NK-92 treated with Interleukin-12 subunit alpha and Interleukin-12 subunit beta, amount 100 ng/mL, for 24 hours (cell line): ENCODE measurements around the gene ANKRD23.

Experiments
- DNase-seq: peaks from one replicate; lab custom pipeline; 2025; lab: John Stamatoyannopoulos, UW

The ANKRD23 gene

DNA sequence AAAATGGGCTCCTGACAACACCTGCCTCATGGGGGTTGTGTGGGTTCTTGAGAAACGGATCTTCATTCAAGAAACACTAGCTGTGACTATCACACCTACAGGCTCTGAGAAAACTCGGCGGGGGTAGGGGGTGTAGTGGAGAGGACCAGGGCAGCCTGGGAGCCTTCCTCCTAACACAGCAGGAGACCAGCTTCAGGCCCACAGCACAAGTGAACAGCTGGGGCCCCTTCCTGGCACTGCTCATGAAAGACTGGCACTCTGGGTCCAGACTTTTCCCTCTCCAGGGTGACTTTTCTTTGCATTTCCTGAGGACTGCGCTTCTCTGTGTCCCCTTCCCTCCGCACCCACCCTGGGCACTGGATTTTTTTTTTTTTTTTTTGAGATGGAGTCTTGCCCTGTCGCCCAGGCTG lies 33.2 kb upstream of the ANKRD23 start:
- DNase-seq: peak; percentile 72

DNA sequence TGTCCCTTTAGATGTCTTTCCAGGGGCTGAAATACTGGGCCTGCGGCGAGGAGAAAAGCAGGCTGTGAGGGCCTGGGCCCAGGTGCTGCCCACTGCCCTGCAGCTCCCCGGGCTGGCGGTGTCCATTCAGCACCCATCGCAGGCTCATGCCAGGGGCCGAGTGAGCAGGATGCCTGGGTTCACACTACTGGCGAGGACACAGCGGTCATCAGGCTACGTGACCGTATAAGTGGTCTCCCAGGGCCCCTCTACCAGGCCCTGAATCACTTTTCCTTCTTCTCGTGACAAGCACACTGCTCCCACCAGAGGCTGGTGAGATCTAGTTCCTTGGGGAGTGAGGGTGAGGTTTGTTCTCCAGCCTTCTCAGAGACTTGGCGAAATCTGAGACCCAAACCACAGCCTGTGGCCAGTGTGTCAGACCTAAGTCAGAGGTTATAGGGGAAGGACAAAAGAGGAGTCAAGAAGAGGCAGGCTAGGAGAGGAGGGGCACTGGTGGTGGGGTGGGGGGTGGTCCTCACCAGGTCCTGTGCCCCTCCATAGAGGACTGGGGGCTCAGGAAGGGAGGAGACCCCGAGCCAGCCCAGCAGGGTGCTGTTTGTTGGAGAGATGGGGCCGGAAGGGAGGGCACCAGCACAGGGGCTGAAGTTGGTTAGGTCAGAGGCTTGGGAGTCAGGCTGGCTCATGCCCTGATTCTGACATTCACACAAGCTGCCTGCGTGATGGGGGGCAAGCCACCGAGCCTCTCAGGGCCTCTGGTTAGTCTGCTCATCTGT lies 32.6 kb upstream of the ANKRD23 start:
- DNase-seq: peak; percentile 50

DNA sequence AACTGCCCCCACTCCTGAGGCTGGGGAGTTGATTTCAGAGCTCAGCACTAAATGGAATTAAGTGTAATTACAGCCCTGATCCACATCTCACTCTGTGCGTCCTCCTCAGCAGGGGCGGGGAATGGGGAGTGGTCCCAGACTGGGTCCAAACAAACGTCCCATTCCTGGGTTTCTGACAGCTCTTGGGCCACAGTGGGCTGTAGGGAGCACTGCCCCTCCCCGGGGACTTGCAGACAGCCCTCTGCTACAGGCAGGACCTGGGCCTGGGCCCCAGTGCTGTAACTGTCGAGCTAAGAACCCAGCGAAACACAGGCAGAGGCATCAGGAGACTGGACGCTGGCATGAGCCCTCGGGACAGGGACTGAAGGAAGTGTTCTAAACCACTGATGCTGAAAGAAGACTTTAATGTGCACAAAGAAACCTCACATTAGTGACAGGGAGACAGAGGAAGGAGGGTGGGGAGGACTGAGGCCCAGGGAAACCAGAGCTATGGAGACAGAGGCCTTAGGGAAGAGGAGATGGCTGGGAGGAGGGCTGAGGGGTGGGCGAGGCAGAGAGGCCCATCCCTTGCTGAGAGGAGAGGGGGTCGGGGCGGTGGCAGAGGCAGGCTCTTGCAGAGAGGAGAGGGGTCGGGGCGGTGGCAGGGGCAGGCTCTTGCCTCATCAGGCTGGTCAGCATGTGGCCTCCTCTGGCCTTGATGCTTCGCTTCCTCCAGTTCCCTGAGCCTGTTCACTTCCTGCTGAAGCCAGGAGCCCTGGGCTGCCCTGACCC lies 31.9 kb upstream of the ANKRD23 start:
- DNase-seq: no peak

DNA sequence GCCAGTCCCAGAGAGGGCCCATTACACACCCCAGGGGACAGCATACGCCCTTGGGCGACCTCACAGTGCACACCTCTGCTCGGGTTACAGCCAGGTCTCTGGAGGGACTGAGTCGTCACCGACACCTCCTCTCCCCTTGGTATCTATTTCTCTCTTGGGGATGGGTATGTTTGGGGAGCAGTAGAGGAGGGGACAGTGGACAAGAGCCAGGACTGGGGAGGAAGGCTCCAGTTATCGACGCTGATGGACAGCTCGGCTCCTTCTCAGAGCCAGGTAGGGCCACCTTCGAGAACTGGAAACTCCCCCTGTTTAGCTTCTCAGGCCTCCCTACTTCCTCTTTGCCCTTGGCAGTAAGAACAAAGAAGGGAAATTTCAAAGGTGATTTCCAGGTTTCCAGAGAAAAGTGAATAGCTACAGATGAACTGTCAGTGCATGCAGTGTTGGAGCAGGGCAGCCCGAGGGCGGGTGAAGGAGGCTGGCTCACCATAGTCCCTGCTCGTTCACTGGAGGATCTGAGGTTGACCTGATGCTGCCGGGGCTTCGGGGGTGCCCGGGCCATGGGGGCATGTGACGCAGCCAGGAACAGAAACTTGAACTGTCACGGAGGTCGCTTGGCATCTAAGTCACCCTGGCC lies 30.5 kb upstream of the ANKRD23 start:
- DNase-seq: no peak

DNA sequence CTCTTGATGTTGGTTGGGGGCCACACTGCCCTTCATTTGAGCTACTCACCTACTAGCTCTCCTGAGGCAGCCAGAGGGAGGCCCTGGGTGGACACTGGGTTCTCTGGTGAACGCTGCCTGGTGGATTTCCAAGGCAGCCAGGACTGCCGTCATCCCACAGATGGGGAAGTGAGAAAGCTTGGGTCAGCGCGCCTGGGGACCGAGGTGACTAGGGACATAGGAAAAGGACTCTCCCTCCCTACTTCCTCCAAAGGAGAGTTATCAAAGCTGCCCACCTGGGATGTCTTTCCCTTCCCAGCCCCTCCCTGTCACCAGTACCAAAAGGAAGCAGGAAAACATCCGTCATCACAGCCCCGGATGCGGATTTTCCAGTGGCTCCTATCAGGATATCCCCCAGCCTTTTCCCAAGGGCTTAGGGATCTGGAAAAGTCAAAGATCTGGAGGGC lies 29.9 kb upstream of the ANKRD23 start:
- no peak for DNase-seq

DNA sequence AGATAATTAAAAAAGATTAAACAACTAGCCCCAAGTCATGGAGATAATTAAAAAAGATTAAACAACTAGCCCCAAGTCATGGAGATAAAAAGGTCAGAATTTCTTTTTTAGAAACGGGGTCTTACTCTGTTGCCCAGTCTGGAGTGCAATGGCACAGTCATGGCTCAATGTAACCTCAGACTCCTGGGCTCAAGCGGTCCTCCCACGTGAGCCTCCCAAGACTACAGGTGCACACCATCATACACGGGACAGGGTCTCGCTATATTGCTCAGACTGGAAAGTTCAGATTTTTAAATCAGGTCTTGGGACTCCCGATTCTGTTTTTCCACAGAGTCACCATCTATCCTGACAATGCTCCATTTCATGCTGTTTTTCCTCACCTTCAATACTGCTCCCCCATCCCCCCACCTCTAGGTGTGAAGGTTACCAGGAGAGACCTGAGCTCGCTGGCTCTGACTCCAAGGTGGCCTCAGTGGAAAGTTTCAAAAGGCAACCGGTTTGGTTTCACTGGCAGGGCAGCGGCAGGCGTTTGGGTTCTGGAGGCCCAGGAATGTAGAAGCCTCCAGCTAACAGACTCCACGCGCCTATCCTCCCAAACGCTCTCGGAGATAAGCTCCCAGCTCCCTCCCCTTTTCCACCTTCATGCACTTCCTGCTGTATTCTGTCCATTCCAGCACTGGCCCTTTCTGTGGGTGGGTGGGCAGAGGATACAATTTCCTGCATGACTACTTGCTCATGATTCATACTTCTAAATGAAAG lies 28.9 kb upstream of the ANKRD23 start:
- DNase-seq: no peak

DNA sequence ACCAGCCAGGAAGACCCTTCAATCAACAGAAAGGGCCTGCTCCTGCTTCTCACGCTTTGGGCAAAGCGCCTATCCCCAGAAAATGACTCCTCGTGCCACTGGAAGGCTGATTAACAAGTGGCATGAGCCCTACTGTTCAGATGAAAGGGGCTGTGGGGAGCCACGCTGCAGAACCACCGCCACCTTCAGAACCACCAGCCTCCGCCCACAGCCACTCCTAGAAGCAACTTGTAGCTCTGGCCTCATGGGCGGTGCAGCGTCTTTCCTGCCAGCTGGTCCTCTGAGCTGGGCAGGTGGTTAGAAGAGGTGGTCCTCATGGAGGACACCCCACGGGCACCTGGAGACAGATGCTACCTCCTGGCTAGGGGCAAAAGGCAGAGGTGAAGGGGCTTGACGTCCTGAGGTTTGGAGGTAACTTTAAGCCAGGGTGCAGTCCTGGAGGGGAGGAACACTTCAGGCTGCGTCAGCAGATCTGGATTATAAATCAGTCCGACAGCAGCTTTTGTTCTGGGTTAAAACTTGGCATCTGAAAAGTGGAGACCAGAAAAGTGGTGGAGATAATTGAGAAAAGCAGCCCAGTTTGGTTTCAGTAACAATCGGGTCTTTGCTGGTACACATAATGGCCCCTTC lies 26.9 kb upstream of the ANKRD23 start:
- no peak for DNase-seq

DNA sequence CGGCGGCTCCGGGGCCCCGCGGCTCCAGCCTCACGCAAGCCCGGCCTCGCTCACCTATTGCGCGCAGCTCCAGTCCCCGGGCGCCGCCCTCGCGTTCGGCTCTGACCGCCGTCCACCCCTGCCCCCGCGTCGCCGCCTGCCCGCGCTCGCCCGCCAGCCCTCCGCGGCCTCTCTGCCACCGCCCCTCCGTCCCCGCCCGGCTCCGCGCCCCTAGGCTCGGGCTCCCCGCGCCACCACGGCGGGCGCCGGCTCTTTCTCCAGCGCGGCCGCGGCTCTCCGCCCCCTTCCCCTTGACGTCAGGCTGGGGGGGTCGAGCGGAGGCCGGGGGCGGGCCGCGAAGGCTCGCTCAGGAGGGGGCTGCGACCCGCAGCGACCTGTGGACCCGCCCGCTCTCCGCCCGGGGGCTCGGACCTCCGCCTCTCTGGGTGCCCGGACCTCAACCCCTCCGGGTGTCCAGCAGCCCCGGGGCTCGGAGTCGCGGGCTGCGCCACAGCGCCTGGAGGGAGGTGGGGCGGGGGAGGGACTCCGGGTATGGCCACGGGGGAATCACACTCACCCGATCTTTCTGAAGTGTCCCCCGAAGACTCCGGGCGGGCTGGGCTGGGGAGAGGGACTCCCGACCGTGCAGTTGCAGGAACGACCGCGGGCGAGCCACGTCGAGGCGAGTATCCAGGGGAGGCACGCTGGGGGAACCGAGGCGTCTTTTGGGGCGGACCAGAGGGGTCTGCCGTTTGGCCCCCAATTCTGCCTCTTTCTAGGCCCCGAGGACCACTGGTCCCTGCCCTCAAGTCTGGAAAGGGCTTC lies 26.2 kb upstream of the ANKRD23 start, which contains the start of gene SEMA4C:
Gene SEMA4C, minus strand, starts transcription at position 259 of the 804 bp plus-strand sequence. CDS start 2,194 bp downstream, outside the sequence.
- no peak for DNase-seq

DNA sequence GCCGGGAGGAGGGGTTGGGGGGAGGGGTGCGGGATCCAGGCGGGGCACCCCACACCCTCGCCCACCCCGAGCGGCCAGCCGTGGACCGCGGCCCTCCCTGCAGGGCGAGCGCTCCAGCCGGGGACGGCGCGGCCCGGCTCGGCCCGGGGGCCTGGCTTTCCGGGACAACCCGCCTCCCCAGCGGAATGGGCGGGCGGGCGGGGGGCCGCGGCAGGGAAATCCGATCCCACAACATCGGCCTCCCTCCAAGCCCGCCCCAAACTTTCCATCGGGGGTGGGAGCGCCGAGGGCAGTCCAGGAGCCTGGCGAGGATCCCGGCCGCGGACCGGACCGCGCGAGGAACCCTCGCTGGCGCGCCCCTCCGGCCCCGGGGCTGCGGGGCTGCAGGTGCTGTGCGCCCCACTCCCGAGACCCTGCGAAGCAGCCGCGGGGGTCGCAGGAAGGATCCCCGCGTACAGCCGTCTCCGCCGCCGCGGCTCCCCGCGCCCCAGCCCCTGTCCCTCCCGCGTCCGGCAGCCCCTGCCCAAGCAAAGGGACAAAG lies 25.5 kb upstream of the ANKRD23 start:
- DNase-seq: no peak

DNA sequence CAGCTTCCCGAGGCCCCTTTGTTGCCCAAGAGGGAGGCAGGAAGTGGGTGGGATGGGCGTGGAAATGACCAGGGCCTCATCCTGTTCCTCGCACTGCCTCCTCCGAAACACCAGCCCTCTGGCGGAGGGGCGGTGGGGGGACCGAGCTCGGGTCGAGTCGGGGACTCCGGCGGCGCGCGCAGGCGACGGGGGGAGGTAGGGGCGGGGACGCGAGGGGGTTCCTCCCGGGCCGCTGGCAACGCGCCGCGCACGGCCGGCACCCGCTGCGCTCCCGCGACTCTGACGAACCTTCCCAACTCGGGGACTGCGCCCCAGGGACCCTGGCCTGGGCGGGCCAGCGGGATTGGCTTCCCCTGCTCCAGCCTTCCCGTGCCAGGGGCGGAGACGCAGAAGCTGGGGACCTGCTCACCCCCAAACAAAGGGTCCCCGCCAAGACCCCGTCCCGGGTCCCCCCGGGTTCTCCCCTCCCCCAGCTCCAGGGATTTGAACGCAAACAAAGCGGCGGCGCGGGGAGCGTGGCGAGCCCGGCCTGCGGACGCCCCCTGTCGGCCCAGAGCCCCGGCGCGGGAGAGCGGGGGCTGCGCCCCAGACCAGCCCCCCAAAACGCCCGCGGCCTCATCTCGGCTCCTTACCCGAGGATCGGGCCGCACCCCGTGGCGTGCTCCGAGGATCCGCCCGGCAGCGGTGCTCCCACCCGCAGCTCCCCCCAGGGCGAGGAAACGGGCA lies 24.9 kb upstream of the ANKRD23 start:
- no peak for DNase-seq

DNA sequence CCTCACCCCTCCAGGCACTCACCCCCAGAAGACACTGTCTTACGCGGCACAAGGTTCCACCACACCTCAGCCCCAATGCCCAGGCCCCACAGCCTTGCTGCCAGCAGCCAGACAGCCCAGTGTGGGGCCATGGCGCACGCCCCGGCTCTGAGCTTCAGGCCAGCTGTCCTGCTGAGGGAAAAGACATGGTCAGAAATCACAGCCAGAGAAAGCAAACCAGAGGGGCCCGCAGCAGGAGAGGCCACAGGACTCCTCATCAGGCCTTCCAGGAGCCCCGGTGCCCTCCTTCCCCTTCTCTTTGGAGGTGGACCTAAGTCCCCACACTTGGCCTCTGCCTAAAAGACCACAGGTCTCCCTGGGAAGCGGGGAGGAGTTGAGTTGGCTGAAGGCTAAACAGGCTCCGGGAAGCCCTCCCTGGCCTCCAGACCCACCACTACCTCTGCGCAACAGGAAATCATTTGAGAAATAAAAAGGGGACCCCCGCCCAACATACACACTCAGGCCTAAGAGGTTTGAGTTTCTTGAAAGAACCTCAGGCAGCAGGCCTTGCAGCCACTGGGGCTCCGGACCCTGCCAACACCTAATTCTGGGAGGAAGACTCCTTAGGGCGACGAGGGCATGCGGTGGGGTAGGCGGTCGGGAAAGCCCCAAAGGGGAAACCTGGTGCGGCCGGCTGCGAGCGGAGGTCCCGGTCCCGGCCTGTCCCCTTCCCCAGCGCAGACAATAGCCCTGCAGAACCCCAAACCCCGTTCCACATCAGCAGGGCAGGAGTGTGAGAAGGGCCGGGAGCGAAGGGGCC lies 24.1 kb upstream of the ANKRD23 start:
- no peak for DNase-seq

DNA sequence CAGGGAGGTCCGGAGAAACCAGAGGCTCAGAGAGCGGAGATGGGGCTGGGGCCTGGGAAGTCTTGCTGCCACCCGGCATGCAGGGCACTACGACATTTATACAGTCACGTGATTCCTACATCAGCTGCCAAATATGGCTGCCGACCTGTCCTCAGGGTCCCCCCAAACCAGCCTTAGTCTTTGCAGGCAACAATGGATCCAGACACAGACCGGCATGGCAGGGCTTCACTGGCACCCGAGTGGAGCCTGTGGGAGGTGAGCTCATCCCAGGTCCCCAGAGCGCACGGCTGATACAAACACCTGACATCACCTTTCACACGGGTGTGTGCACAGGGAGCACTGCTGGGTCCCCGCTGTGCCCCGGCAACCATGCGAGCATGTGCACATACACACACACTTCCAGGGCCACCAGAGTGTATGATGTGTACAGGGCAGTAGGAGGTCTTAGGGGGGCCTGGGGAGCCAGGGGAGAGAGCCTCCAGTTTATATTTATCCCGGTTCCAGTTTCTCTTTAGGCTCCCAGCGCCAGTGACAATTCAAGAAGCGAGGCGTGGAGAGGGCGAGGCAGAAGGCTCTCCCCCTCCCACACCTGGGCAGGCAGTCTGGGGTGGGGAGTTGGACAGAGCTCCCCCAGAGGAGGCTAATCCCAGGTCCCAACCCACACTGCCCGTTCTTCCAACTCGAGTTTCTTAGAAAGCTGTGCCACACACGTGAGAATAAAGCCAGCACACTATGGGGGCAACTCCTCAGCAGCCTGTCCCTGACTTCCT lies 23.4 kb upstream of the ANKRD23 start:
- no peak for DNase-seq

DNA sequence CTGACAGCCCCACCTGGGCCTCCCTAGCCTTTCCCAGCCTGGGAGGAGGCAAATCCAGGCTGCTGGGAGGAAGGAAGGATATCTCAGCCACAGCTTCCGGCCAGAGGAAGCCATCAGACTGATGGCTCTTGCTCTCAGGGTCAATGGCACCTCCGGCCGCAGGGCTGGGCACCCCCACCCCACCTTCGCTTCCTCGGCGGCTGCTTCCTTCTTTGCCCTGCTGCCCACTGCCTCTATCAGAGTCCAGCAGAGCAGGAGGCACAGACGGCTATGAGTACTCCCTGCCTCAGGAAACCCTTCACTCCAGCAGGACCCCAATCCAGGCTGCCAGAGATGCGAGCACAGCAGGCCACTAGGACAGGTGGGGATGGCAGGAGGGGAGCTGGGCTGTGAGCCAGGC lies 22.8 kb upstream of the ANKRD23 start:
- no peak for DNase-seq

DNA sequence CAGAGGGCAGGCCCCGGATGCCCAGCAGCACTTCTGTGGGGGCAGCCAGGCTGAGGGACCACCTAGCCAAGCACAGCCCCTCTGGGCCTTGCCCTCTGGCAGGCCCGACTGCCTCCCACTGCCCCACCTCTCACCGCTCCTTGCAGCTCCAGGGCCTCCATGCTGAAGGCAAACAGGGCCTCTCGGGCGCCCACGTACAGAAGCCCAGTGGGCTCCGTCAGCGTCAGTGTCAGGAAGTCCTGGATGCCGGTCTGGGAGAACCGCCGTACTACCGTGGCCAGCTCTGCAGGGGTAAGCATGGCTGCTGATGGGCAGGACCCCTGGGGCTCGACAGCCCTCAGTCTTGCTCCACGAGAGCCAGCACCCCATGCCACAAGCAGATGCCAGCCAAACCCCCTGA lies 22.3 kb upstream of the ANKRD23 start:
- no peak for DNase-seq

DNA sequence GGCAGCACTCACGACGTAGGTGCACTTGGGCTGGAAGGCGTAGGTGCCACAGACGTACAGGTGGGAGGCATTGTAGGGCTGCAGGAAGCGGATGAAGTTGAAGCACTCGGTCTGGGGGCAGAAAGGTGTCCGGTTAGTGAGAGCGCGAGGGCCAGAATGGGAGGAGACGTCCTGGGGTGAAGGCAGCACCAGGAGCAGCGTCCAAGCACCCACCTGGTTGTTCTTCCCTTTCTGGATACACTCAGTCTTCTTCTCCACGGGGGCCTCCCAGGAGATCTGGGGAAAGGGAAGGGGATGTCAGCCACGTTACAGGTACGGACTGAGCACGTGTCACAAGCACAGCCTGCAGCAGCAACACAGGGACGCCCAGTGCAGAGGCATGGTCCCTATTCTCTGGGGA lies 21.8 kb upstream of the ANKRD23 start:
- no peak for DNase-seq

DNA sequence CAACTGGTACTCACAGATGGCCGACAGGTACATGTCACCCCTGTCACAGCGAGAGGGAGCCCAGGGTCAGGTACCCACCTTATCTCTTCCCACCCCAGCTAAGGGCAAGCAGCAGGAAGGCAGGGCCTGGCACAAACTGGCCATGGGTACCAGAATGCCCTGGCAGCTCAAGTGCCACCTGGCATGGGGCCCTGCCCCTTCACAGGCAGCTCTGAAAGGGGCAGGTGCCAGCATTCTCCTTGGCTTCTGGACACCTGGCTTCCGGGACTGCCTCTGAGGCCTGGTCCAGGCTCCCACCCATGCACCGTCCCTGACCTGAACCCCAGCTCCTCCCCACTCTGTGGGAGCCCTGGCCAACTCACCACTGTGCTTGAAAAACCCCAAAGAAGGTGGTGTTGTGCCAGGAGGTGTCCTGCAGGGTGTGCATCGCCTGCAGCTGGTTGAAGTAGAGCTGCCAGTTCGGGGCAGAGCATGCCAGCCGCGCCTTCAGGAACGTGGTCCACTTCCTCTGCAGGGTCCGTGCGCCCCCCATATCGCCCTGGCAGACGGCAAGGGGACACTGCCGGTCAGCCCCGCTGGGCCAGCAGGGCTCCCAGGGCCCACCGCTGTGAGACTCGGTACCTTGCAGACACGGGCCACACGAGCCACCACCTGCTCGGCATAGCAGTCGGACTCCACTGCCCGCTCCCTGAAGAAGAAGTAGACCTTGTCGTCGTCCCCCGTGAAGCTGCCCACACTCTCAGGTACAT lies 20.7 kb upstream of the ANKRD23 start:
- no peak for DNase-seq

DNA sequence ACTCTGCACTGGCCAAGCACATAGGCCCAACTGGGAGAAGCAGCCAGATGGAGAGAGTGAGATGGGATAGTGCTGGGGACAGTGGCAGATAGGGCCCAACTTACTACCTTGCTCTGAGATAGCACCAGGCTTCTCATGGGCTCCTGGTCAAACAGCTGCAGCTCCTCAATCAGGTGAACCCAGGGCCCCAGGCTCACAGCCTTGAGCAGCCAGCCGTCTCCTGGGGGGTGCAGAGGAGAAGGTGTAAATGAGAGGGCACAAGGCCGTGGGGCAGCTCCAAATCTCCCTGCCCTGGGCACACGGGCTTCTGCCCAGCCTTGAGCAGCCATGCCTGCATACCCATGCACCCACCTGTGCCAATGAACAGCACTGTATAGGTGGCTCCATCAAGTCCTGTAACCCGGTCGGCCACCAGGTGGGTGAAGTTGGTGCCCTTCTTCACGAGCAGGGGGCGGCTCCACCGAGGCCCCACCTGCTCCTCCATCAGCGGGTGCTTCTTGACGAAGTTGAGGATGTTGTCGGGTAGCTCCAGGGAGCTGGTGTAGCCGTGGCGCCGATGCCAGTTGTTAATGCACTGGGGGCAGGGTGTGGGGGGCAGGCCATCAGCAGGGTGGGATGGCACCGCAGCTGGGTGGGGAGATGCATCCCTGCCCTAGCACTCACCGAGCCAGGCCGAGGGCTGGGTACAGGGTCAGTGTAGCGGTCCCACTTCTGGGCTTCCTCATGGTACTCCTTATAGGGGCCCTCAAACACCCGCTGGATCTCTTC lies 19.9 kb upstream of the ANKRD23 start:
- DNase-seq: no peak
